ENCODE measurements around the gene CACNA2D3. TPM values are rescaled to one million over a fixed set of nuclear protein-coding genes. Genes with fewer than 3 reads are reported as not detected.

Gene CACNA2D3
- total RNA-seq, 1 donor from 2014 or later: 0.70 TPM

GRCh38 chr3:54176106-54176505 lies 53.8 kb downstream of the CACNA2D3 start:
- Histone ChIP-seq H4K20me1 (ENCODE audit: insufficient read depth, low read length) (no peaks in the 10 kb centered on the region), H3K27me3 (ENCODE audit: insufficient read depth, low read length) (no peaks in the 10 kb centered on the region), H3K4me2 (ENCODE audit: low read length) (no peak overlapping the region), H3K79me2 (ENCODE audit: insufficient read depth, low read length) (no peaks in the 10 kb centered on the region), H3K4me3 (ENCODE audit: insufficient read depth, low read depth, low read length) (no peak overlapping the region), H3K36me3 (ENCODE audit: insufficient read depth, low read length) (no peaks in the 10 kb centered on the region), H3K9ac (ENCODE audit: low read length) (no peak overlapping the region), H3K27ac (ENCODE audit: low read depth, low read length) (no peak overlapping the region), H2AFZ (ENCODE audit: low read depth, low read length) (no peak overlapping the region), H3K4me1 (ENCODE audit: insufficient read depth, low read length) (no peaks in the 10 kb centered on the region), H3K9me3 (ENCODE audit: insufficient read depth, low read depth, low read length) (no peaks in the 10 kb centered on the region)
- Mint-ChIP-seq H3K4me3 (ENCODE audit: unreplicated experiment) (no peak overlapping the region), H3K4me1 (ENCODE audit: low read depth, unreplicated experiment) (peaks cover 7% of the 10 kb centered on the region), H3K27me3 (ENCODE audit: low read depth, unreplicated experiment) (peaks cover 32% of the 10 kb centered on the region), H3K36me3 (ENCODE audit: low read depth, unreplicated experiment) (no peaks in the 10 kb centered on the region), H3K27ac (ENCODE audit: unreplicated experiment) (no peak overlapping the region), H3K9me3 (ENCODE audit: unreplicated experiment) (no peaks in the 10 kb centered on the region)
- TF ChIP-seq, protein P1, sequence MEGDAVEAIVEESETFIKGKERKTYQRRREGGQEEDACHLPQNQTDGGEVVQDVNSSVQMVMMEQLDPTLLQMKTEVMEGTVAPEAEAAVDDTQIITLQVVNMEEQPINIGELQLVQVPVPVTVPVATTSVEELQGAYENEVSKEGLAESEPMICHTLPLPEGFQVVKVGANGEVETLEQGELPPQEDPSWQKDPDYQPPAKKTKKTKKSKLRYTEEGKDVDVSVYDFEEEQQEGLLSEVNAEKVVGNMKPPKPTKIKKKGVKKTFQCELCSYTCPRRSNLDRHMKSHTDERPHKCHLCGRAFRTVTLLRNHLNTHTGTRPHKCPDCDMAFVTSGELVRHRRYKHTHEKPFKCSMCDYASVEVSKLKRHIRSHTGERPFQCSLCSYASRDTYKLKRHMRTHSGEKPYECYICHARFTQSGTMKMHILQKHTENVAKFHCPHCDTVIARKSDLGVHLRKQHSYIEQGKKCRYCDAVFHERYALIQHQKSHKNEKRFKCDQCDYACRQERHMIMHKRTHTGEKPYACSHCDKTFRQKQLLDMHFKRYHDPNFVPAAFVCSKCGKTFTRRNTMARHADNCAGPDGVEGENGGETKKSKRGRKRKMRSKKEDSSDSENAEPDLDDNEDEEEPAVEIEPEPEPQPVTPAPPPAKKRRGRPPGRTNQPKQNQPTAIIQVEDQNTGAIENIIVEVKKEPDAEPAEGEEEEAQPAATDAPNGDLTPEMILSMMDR (IDR thresholded peaks at IDR 0.05; ENCODE audit: insufficient read depth, low read depth, low read length): no peak
- TF ChIP-seq EZH2 (IDR thresholded peaks at IDR 0.05; ENCODE audit: insufficient read depth, low read length): no peak
- FAIRE-seq (no peak), DNase-seq (ENCODE audit: low read depth) (no peak)

DNA sequence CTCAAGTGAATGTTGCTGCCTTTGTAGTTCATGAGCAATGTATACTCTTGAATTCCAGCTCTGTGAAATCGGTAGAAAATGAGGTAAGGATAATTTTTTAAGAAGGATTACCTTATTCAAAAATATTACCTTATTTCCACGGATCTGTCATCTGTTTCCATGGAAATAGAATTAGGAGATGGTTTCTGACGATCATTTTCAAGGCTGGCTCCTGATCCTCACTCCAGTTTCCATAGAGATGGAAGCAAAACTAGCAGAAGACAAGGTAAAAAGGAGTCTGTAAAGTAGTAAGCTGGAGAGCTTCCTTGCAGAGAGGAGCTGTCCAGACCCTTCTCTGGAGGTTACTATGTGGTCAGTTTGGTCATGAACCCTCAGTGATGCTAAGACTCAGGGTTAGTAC lies 55.5 kb downstream of the CACNA2D3 start:
- Histone ChIP-seq H3K9me3 (ENCODE audit: insufficient read depth, low read depth, low read length) (no peaks in the 10 kb centered on the region), H3K27ac (ENCODE audit: low read depth, low read length) (no peak overlapping the region), H3K4me2 (ENCODE audit: low read length) (no peak overlapping the region), H3K27me3 (ENCODE audit: insufficient read depth, low read length) (no peaks in the 10 kb centered on the region), H3K36me3 (ENCODE audit: insufficient read depth, low read length) (no peaks in the 10 kb centered on the region), H3K4me1 (ENCODE audit: insufficient read depth, low read length) (no peaks in the 10 kb centered on the region), H3K9ac (ENCODE audit: low read length) (no peak overlapping the region), H3K4me3 (ENCODE audit: insufficient read depth, low read depth, low read length) (no peak overlapping the region), H4K20me1 (ENCODE audit: insufficient read depth, low read length) (no peaks in the 10 kb centered on the region), H3K79me2 (ENCODE audit: insufficient read depth, low read length) (no peaks in the 10 kb centered on the region), H2AFZ (ENCODE audit: low read depth, low read length) (no peak overlapping the region)
- no peak for TF ChIP-seq EZH2 (IDR thresholded peaks at IDR 0.05; ENCODE audit: insufficient read depth, low read length)
- TF ChIP-seq, protein P1 (IDR thresholded peaks at IDR 0.05; ENCODE audit: insufficient read depth, low read depth, low read length): no peak
- FAIRE-seq (no peak), DNase-seq (ENCODE audit: low read depth) (no peak)
- Mint-ChIP-seq H3K4me3 (ENCODE audit: unreplicated experiment) (no peak overlapping the region), H3K27ac (ENCODE audit: unreplicated experiment) (no peak overlapping the region), H3K4me1 (ENCODE audit: low read depth, unreplicated experiment) (no peaks in the 10 kb centered on the region), H3K27me3 (ENCODE audit: low read depth, unreplicated experiment) (peaks cover 28% of the 10 kb centered on the region), H3K36me3 (ENCODE audit: low read depth, unreplicated experiment) (no peaks in the 10 kb centered on the region), H3K9me3 (ENCODE audit: unreplicated experiment) (no peaks in the 10 kb centered on the region)

DNA sequence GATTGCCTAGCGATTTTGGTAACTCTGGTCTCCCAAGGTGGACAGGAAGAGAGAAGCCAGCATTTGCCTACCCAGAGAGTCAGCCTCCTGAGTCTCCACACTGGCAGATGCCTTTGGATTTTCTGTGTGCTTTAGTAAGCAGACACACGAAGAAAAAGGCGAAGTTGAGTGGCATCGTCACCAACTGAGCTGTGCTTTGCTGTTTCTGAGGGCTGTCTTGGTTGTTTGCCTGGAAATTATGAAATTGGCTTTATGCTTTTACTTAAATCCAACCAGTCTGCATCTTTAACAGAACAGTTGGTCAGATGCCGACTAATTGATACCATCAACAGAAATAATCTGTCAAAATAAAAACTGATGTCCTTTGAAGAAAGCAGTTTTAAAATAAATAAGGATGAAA lies 56.0 kb downstream of the CACNA2D3 start:
- H3K36me3 Mint-ChIP-seq (ENCODE audit: low read depth, unreplicated experiment): no peaks in the 10 kb centered on the region
- no peaks in the 10 kb centered on the region for H3K4me1 Mint-ChIP-seq (ENCODE audit: low read depth, unreplicated experiment)
- H4K20me1 ChIP-seq (ENCODE audit: insufficient read depth, low read length): no peaks in the 10 kb centered on the region
- H3K9ac ChIP-seq (ENCODE audit: low read length): no peak overlapping the region
- H3K4me2 ChIP-seq (ENCODE audit: low read length): no peak overlapping the region
- H3K4me1 ChIP-seq (ENCODE audit: insufficient read depth, low read length): no peaks in the 10 kb centered on the region
- H3K27me3 ChIP-seq (ENCODE audit: insufficient read depth, low read length): no peaks in the 10 kb centered on the region
- H3K4me3 ChIP-seq (ENCODE audit: insufficient read depth, low read depth, low read length): no peak overlapping the region
- no peaks in the 10 kb centered on the region for H3K9me3 Mint-ChIP-seq (ENCODE audit: unreplicated experiment)
- H3K27ac ChIP-seq (ENCODE audit: low read depth, low read length): no peak overlapping the region
- FAIRE-seq (no peak), DNase-seq (ENCODE audit: low read depth) (no peak)
- no peaks in the 10 kb centered on the region for H3K9me3 ChIP-seq (ENCODE audit: insufficient read depth, low read depth, low read length)
- H3K27ac Mint-ChIP-seq (ENCODE audit: unreplicated experiment): no peak overlapping the region
- no peaks in the 10 kb centered on the region for H3K79me2 ChIP-seq (ENCODE audit: insufficient read depth, low read length)
- TF ChIP-seq, protein P1 (IDR thresholded peaks at IDR 0.05; ENCODE audit: insufficient read depth, low read depth, low read length): no peak
- TF ChIP-seq EZH2 (IDR thresholded peaks at IDR 0.05; ENCODE audit: insufficient read depth, low read length): no peak
- no peak overlapping the region for H3K4me3 Mint-ChIP-seq (ENCODE audit: unreplicated experiment)
- no peaks in the 10 kb centered on the region for H3K36me3 ChIP-seq (ENCODE audit: insufficient read depth, low read length)
- no peak overlapping the region for H2AFZ ChIP-seq (ENCODE audit: low read depth, low read length)
- peaks cover 28% of the 10 kb centered on the region for H3K27me3 Mint-ChIP-seq (ENCODE audit: low read depth, unreplicated experiment)
